Measurements from ENCODE around the gene DDN.

GRCh38 chr12:49014547-49014946, 15.4 kb upstream of the DDN start:
- no peak for TF ChIP-seq POLR2A (conservative IDR thresholded peaks at IDR 0.05)
- no peak for TF ChIP-seq RERE (CRISPR knock-in tag; IDR thresholded peaks at IDR 0.05; ENCODE audit: borderline replicate concordance)
- no peak for TF ChIP-seq CREB1 (IDR thresholded peaks at IDR 0.05)
- TF ChIP-seq CREB1 (CRISPR knock-in tag; IDR thresholded peaks at IDR 0.05), result no peak
- TF ChIP-seq, protein P1, sequence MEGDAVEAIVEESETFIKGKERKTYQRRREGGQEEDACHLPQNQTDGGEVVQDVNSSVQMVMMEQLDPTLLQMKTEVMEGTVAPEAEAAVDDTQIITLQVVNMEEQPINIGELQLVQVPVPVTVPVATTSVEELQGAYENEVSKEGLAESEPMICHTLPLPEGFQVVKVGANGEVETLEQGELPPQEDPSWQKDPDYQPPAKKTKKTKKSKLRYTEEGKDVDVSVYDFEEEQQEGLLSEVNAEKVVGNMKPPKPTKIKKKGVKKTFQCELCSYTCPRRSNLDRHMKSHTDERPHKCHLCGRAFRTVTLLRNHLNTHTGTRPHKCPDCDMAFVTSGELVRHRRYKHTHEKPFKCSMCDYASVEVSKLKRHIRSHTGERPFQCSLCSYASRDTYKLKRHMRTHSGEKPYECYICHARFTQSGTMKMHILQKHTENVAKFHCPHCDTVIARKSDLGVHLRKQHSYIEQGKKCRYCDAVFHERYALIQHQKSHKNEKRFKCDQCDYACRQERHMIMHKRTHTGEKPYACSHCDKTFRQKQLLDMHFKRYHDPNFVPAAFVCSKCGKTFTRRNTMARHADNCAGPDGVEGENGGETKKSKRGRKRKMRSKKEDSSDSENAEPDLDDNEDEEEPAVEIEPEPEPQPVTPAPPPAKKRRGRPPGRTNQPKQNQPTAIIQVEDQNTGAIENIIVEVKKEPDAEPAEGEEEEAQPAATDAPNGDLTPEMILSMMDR (IDR thresholded peaks at IDR 0.05 in 2 of 3, conservative IDR thresholded peaks at IDR 0.05 in 1 of 3; ENCODE audit: insufficient read depth in 2 of 3, low read depth in 1 of 3, low read length in 3 of 3), result peak; percentile 37 to 45 (median 38); a peak in 4 of 6 replicates
- no peak for TF ChIP-seq TAF1 (IDR thresholded peaks at IDR 0.05; ENCODE audit: control insufficient read depth, extremely low read depth, insufficient read depth, low read length, severe bottlenecking)
- TF ChIP-seq, protein P2, sequence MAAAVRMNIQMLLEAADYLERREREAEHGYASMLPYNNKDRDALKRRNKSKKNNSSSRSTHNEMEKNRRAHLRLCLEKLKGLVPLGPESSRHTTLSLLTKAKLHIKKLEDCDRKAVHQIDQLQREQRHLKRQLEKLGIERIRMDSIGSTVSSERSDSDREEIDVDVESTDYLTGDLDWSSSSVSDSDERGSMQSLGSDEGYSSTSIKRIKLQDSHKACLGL (CRISPR knock-in tag; IDR thresholded peaks at IDR 0.05; ENCODE audit: borderline replicate concordance, poor library complexity, severe bottlenecking), result no peak
- TF ChIP-seq EZH2 (IDR thresholded peaks at IDR 0.05; ENCODE audit: borderline replicate concordance, low read depth, low read length), result no peak
- no peak for TF ChIP-seq CHD2 (IDR thresholded peaks at IDR 0.05; ENCODE audit: low read depth, low read length)
- TF ChIP-seq NFE2L1 (tag; IDR thresholded peaks at IDR 0.05; ENCODE audit: borderline replicate concordance, low read depth), result no peak
- no peak for TF ChIP-seq POLR2AphosphoS5 (IDR thresholded peaks at IDR 0.05; ENCODE audit: control insufficient read depth, insufficient read depth, low read depth, low read length)
- no peak for TF ChIP-seq PHTF2 (CRISPR knock-in tag; IDR thresholded peaks at IDR 0.05)

All from K562 (cell line).